ENCODE measurements around the gene RPN2.

Gene RPN2

DNA sequence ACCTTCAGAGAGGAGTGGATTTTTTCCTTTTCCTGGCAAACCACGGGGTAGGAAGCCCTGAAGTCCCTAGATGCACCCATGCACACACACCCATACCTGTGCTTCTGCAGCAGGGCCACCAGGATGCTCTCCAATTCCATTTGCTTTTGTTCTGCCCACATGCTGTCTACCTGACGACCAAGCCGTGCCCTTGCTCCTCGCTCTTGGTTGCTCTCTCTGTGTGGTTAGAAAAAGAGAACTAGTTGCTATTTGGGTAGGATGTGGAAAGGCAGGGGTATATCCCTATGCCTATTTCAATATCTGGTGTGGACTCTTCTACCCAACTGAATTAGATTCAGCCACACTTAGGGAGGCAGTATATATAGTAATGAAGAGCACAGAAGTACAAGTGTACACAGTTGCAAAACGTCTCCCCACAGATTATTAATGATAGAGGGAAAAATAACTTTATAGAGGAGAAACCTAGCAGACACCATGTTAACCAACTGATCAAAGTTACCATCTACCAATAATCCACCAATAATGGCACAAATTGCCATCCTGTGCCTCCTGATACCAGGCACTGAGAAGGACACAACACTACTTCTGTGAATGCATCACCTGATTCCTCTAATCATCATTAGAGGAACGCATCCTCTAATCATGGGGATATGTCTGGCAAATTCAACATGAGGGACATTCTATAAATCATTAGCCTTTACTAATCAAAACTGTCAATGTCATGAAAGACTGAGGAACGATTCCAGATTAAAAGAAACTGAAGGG is 75.2 kb downstream of the RPN2 start:
- no peaks in the 10 kb centered on the region for H3K4me1 Mint-ChIP-seq (ENCODE audit: low read depth)
- no peaks in the 10 kb centered on the region for H3K36me3 Mint-ChIP-seq (ENCODE audit: low read depth)
- no peaks in the 10 kb centered on the region for H3K9me3 Mint-ChIP-seq
- H3K27me3 Mint-ChIP-seq = peaks cover 3% of the 10 kb centered on the region
- H3K4me3 Mint-ChIP-seq = no peak overlapping the region
- H3K27ac Mint-ChIP-seq = no peak overlapping the region

DNA sequence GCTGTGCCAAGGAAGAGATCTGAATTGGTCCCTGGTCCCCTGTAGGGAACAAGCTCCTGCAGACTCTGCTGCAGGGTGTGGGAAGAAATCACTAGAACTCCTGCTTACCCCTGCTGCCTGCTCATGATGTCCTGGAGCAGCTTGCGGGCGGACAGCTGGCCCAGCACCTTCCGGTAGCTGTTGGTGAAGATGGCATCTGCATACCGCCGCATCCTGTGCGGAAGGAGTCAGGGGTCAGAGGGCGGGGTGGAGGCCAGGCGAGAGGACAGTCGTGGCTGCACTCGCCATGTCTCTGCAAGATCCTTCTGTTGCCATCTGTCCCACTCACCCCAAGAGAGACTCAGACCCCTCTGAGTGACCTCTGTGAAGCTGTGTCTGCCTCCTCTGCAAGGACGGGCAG is 77.2 kb downstream of the RPN2 start:
- Mint-ChIP-seq H3K27ac (no peak overlapping the region), H3K4me1 (ENCODE audit: low read depth) (no peaks in the 10 kb centered on the region), H3K9me3 (no peaks in the 10 kb centered on the region), H3K36me3 (ENCODE audit: low read depth) (no peaks in the 10 kb centered on the region), H3K27me3 (peaks cover 15% of the 10 kb centered on the region), H3K4me3 (no peak overlapping the region)

DNA sequence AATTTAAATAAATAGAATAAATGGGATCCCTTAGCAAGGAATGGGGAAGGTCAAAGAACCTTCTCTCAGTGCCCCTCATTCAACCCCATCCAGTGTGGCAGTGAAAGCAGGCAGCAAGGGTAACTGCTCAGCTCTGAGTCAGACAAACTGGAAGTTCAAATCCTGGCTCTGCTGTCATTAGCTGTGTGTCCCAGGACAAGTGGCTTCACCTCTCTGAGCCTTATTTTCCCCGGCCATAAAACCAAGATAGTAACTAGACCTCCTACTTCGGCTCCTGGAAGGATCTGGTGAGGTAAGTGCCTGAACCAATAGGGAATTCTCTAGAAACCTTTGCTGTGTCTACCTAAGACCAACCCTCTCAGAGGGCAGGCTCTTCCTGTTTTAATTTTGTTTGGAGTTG is 78.4 kb downstream of the RPN2 start:
- H3K27ac Mint-ChIP-seq = no peak overlapping the region
- H3K4me3 Mint-ChIP-seq = no peak overlapping the region
- H3K4me1 Mint-ChIP-seq (ENCODE audit: low read depth) = no peaks in the 10 kb centered on the region
- no peaks in the 10 kb centered on the region for H3K9me3 Mint-ChIP-seq
- H3K27me3 Mint-ChIP-seq = peaks cover 17% of the 10 kb centered on the region
- H3K36me3 Mint-ChIP-seq (ENCODE audit: low read depth) = no peaks in the 10 kb centered on the region

DNA sequence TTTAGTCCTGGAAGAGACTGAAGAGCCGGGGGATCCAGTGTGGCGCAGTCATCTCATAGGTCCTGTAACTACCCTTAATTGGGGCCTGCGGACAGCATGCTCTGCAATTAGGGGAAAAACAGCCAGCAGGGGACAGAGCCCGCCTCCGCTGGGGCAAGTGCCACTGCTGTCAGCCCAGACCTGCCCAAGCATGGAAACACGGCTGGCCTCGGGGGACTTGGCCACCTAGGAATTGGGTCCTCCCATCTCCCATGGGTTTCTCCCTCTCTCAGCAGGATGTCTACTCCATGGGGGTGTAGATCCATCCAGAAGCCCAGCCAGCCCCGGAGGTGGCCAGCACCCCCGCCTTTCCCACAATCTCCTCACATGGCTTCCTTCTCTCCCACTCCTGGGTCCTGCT is 78.9 kb downstream of the RPN2 start:
- H3K4me3 Mint-ChIP-seq = no peak overlapping the region
- H3K27ac Mint-ChIP-seq = no peak overlapping the region
- H3K36me3 Mint-ChIP-seq (ENCODE audit: low read depth) = no peaks in the 10 kb centered on the region
- H3K9me3 Mint-ChIP-seq = no peaks in the 10 kb centered on the region
- peaks cover 18% of the 10 kb centered on the region for H3K27me3 Mint-ChIP-seq
- H3K4me1 Mint-ChIP-seq (ENCODE audit: low read depth) = no peaks in the 10 kb centered on the region

DNA sequence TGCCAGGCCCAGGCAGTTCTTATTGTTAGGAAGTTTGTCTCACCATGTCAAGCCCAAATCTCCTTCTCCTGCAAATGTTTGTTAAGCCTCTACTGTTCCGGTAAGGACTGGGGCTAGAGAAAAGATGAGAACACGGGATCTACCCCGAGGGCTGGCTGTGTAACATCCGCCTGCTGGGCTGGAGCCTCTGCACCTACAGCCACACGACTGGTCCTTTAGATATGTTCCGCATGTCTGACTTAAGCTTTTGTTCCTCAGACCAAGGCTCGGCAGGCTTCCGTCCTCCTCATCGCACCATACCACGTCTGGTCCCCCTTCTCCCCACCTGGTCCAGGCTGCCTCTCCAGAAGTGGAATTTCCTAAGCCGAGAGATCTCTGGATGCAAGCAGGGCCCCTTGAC is 79.9 kb downstream of the RPN2 start:
- no peak overlapping the region for H3K4me3 Mint-ChIP-seq
- no peaks in the 10 kb centered on the region for H3K4me1 Mint-ChIP-seq (ENCODE audit: low read depth)
- H3K27ac Mint-ChIP-seq = no peak overlapping the region
- no peaks in the 10 kb centered on the region for H3K9me3 Mint-ChIP-seq
- peaks cover 18% of the 10 kb centered on the region for H3K27me3 Mint-ChIP-seq
- H3K36me3 Mint-ChIP-seq (ENCODE audit: low read depth) = no peaks in the 10 kb centered on the region

DNA sequence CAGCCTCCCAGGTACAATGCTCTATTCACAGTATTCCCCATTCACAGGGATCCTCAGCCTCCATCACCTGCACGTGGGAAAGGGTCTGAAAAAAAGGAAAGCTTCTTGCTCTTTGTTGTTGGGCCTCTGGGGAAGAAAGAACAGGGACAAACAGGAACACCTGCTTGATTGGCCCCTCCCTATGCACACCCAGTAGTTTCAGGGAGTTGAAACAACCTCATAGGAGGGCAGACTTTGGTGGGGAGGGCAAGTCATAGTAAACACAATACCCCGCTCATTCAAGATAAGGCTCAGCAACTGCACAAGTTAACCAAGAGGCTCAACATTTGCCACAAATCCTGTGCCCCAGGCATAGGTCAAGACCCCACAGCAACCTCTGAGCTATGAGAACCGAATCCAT is 80.7 kb downstream of the RPN2 start:
- Mint-ChIP-seq H3K36me3 (ENCODE audit: low read depth) (no peaks in the 10 kb centered on the region), H3K27me3 (peaks cover 15% of the 10 kb centered on the region), H3K27ac (no peak overlapping the region)

DNA sequence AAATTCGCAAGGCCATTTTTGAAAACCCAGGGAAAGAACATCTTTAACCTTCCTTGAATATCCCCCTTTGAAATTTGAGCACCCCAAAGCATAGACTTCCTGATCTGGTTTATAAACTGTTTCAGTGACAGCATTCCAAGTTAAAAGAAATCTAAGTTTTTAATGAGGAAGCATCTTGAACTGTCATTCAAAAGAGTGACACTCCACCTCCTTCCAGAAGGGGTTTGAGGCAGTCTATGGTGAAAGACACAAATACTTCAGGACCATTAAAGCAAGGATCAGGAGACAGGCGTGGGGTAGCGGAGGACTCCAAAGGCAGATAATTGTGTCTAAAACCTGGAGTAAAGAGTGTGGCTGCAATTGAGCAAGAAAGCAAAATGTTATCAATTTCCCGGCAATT is 81.8 kb downstream of the RPN2 start:
- Mint-ChIP-seq H3K27ac (no peak overlapping the region), H3K36me3 (ENCODE audit: low read depth) (no peaks in the 10 kb centered on the region), H3K4me3 (no peak overlapping the region), H3K9me3 (no peaks in the 10 kb centered on the region), H3K4me1 (ENCODE audit: low read depth) (no peaks in the 10 kb centered on the region), H3K27me3 (peaks cover 15% of the 10 kb centered on the region)

More for the DNA sequence above, 80.7 kb downstream of the RPN2 start:
- Mint-ChIP-seq H3K9me3 (no peaks in the 10 kb centered on the region), H3K4me1 (ENCODE audit: low read depth) (no peaks in the 10 kb centered on the region), H3K4me3 (no peak overlapping the region)

DNA sequence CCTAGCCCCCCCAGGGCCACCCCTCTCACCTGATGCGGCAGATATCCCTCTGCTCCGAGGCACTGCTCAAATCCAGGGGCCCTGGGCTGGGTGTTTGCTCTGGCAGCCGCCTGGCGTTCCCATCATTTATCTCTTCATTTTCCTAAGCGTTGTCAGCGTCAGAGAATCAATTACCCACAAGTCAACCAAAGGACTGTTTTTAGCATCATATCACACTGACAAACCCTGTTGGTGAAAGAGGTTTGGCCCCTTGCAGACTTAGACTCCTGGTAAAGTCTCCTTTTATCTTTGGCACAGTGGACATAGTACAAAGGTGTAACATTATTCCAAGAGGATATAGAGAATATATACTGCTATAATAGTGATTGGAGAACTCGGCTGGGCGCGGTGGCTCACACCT is 82.6 kb downstream of the RPN2 start, which contains the start of gene GHRH:
Gene GHRH (minus strand): TSS at position 101 of the 400 bp plus-strand sequence. CDS start 4,925 bp downstream, outside the sequence.
- H3K27me3 Mint-ChIP-seq = peaks cover 15% of the 10 kb centered on the region
- no peaks in the 10 kb centered on the region for H3K9me3 Mint-ChIP-seq
- H3K4me1 Mint-ChIP-seq (ENCODE audit: low read depth) = no peaks in the 10 kb centered on the region
- H3K27ac Mint-ChIP-seq = no peak within 1 kb of the TSS
- H3K36me3 Mint-ChIP-seq (ENCODE audit: low read depth) = no peaks in the 10 kb centered on the region
- H3K4me3 Mint-ChIP-seq = no peak within 1 kb of the TSS

DNA sequence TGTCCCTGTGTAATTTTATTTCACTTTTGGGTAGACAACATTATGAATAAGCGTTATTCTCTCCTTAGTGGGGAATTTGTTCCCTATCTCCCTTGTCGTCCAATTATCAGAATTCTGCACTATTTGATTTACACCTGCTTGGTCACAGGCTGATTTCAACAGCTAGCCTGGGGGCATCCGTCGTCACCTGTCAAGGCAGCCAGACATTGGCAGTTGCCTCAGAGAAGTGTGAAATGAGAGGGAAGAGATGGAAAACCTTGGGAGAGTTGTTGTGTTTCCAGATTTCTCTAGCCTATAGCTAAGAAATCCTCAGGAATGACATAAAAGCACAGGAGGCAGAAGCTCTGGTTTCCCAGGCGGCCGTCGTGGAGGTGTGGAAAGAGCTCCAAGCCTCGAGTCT is 83.4 kb downstream of the RPN2 start:
- Mint-ChIP-seq H3K4me3 (no peak overlapping the region), H3K27ac (no peak overlapping the region), H3K36me3 (ENCODE audit: low read depth) (no peaks in the 10 kb centered on the region), H3K9me3 (no peaks in the 10 kb centered on the region), H3K4me1 (ENCODE audit: low read depth) (no peaks in the 10 kb centered on the region), H3K27me3 (peaks cover 15% of the 10 kb centered on the region)

DNA sequence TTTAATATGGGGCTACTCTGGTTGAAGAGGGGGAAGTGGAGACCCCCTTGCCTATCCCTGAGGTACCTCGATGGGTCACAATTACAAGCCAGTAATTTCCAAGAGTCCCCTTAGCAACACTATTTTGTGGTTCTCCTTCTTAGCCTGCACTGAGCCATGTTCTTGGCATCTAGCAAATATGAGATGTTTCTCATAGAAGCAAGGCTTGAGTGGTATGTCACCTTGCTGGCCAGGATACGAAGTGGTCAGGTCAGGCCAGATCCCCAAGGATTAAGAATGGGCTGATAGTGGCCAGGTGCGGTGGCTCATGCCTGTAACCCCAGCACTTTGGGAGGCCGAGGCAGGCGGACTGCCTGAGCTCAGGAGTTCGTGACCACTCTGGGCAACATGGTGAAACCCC is 84.6 kb downstream of the RPN2 start:
- no peak overlapping the region for H3K4me3 Mint-ChIP-seq
- no peaks in the 10 kb centered on the region for H3K36me3 Mint-ChIP-seq (ENCODE audit: low read depth)
- H3K4me1 Mint-ChIP-seq (ENCODE audit: low read depth) = no peaks in the 10 kb centered on the region
- no peak overlapping the region for H3K27ac Mint-ChIP-seq
- peaks cover 15% of the 10 kb centered on the region for H3K27me3 Mint-ChIP-seq
- H3K9me3 Mint-ChIP-seq = no peaks in the 10 kb centered on the region

DNA sequence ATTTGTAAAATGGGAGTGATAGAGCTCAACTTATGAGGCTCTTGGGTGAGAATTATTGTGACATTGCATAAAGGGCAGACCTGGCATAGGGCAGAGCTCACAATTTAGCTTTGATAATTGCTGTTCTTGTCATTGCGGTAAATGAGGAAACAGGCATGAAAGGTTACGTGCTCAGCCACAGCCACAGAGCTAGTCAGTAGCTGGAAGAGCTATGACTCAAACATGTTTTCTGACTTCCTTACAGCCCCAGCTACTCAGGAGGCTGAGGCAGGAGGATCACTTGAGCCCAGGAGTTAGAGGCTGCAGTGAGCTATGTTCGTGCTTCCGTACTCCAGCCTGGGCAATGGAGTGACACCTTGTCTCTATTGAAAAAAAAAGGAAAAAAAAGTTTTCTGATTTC is 86.0 kb downstream of the RPN2 start:
- Mint-ChIP-seq H3K9me3 (no peaks in the 10 kb centered on the region), H3K4me3 (no peak overlapping the region), H3K27ac (no peak overlapping the region), H3K4me1 (ENCODE audit: low read depth) (no peaks in the 10 kb centered on the region), H3K36me3 (ENCODE audit: low read depth) (no peaks in the 10 kb centered on the region), H3K27me3 (peaks cover 10% of the 10 kb centered on the region)

DNA sequence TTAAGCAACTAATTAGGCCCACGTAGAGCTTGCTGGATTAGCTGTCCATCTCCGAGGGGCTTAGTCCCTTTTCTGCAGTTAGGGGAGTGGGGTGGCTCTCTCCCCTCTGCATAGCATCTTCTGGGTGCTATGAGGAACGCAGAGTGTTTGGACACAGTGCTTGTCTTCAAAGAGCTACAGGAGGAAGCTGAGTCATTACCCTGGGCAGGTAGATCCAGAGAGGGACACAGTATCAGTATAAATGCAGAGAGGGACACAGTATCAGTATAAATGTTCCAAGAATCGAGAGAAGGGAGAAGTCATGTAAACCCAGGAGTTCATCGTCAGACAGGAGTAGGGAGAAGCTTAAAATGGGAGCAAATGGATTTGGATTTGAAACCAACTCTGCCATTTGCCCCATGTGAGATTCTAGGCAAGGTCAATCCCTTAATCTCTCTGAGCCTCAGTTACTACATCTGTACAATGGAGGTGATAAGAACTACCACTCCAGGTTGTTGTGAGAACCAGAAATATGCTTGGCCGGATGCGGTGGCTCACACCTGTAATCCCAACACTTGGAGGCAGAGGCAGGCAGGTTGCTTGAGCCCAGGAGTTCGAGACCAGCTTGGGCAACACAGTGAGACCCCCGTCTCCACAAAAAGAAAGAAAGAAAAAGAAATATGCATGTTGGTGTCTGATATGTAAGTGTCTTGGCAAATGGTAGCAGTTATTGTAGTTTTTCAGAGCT is 88.0 kb downstream of the RPN2 start:
- peaks cover 4% of the 10 kb centered on the region for H3K4me1 Mint-ChIP-seq (ENCODE audit: low read depth)
- no peaks in the 10 kb centered on the region for H3K36me3 Mint-ChIP-seq (ENCODE audit: low read depth)
- peaks cover 3% of the 10 kb centered on the region for H3K27me3 Mint-ChIP-seq
- no peaks in the 10 kb centered on the region for H3K9me3 Mint-ChIP-seq
- no peak overlapping the region for H3K27ac Mint-ChIP-seq
- H3K4me3 Mint-ChIP-seq = no peak overlapping the region

DNA sequence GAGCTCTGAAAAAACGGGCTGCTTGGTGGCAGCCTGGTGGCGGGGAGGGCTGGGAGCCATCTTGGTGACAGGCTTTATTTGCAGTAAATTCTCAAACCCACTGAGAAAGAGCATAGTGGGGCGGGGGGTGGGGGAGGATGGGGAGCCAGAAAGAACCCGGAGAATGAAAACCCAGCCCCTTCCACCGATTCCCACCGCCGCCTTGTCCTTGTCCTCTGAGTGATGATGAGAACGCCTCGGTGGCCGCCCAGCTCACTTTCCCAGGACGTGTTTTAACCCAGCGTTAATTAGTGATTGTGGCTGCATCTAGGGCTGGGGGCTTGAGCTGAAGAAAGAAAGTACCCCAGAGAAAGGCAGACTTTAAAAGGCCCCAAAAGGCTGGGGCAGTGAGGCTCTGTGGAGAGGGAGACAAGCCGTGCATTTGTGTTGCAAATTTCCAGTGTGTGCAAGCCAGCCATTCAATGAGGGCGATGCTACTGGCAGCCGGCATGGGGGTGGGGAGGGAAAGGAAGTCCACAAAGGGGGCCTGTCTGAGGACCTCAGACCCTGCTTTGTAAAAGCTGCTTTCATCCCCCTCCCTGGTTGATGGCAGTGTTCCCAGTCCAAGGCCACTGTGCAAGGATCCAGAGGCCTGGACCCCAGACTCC is 88.7 kb downstream of the RPN2 start:
- Mint-ChIP-seq H3K4me1 (ENCODE audit: low read depth) (peaks cover 4% of the 10 kb centered on the region), H3K27ac (no peak overlapping the region), H3K4me3 (no peak overlapping the region), H3K9me3 (no peaks in the 10 kb centered on the region), H3K27me3 (no peaks in the 10 kb centered on the region), H3K36me3 (ENCODE audit: low read depth) (no peaks in the 10 kb centered on the region)

DNA sequence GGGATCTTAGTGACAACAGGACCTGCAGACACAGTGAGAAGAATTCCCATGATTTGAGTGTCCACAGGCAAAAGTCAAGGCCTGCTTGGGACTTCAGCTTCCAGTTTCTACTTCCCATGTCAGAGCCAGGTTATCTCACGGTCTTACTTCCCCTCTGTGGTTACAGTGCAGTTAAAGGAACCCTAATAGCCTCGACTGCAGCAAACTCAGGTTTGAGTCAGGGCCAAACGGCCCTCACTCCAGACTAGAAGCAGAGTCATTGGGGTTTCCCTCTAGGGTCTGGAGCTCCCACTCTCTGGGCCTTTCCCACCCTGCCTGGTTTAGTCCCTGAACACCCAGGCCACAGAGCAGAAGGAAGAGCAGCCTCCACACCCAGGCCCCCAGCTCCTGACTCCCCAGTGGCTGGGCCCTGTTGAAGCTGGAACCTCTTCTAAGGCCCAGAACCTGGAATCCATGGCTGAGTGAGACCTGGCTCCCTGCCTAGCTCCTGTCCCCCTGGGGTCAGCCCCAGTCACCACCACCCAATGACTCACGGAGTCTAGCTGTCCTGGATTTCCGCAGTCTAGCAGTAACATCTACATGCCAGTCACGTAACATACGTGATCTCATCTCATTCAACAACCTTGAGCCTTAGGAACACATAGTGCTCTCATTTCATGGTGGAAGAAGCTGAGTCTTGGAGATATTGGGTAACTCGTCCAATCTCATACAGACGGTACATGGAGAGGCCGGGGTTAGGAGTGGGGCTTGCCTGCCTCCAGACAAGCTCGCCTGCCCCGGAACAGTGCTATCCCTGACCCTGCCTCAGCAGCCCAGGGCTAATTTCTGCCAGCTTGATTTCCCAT is 91.7 kb downstream of the RPN2 start:
- Mint-ChIP-seq H3K36me3 (ENCODE audit: low read depth) (no peaks in the 10 kb centered on the region), H3K9me3 (no peaks in the 10 kb centered on the region), H3K4me3 (no peak overlapping the region), H3K27me3 (no peaks in the 10 kb centered on the region), H3K4me1 (ENCODE audit: low read depth) (peaks cover 4% of the 10 kb centered on the region), H3K27ac (peak overlapping the region; percentile 26)

DNA sequence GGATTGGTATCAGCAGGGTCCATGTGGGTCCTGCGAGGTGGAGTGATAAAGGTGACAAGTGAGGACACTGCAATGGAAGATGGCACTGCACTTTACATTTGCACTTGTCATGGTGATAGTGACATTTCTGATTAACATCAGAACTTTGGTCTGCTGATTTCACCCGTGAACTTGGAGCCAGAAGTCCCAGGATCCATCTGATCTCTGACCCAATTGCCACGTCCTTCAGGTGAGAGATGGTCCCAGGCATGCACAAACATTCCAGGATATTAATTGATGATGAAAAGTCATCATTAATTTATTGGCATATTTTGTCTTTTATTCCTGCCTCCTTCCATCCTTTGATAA is 92.3 kb downstream of the RPN2 start:
- Mint-ChIP-seq H3K27me3 (no peaks in the 10 kb centered on the region), H3K4me1 (ENCODE audit: low read depth) (peaks cover 5% of the 10 kb centered on the region), H3K4me3 (no peak overlapping the region), H3K9me3 (no peaks in the 10 kb centered on the region), H3K36me3 (ENCODE audit: low read depth) (no peaks in the 10 kb centered on the region), H3K27ac (no peak overlapping the region)
